IPS-18a (cell line): ENCODE data around the gene RNF214.
"Not testable (repeated sequence)": the region's sequence is repeated elsewhere in the genome, so short reads cannot be mapped to it uniquely, and the experiment has no call there.

Experiments used
- H3K27ac ChIP-seq: one replicate; pipeline ENCODE4 v1.5.1; 2013; ENCODE audit warnings: low read length
- H3K27me3 ChIP-seq: one replicate; pipeline ENCODE4 v1.6.1; 2013; ENCODE audit warnings: mild to moderate bottlenecking, low read length; ENCODE audit not compliant: control insufficient read depth, insufficient read depth
- H3K36me3 ChIP-seq: one replicate; pipeline ENCODE4 v1.6.1; 2013; ENCODE audit warnings: low read depth, low read length; ENCODE audit not compliant: control insufficient read depth
- H3K4me1 ChIP-seq: one replicate; pipeline ENCODE4 v1.6.1; 2013; ENCODE audit warnings: low read depth, low read length; ENCODE audit not compliant: control insufficient read depth
- H3K4me3 ChIP-seq: one replicate; pipeline ENCODE4 v1.5.1; 2013; ENCODE audit warnings: low read length
- H3K9ac ChIP-seq: one replicate; pipeline ENCODE4 v1.6.1; 2013; ENCODE audit warnings: mild to moderate bottlenecking, low read length, moderate library complexity
- H3K9me3 ChIP-seq: one replicate; pipeline ENCODE4 v1.6.1; 2013; ENCODE audit warnings: low read depth, low read length; ENCODE audit not compliant: control insufficient read depth

RNF214 gene

GRCh38 chr11:117232092-117232878 is at the start of gene RNF214:
TSS of gene RNF214 (plus strand) at chr11:117232671. CDS start at chr11:117234273, 1,602 bp downstream.
- Histone ChIP-seq H3K27me3 (no peaks in the 10 kb centered on the region), H3K27ac (peak within 1 kb of the TSS; percentile 59), H3K9me3 (no peaks in the 10 kb centered on the region), H3K9ac (peak within 1 kb of the TSS; percentile 81), H3K4me1 (peaks cover 7% of the 10 kb centered on the region), H3K36me3 (peaks cover 24% of the 10 kb centered on the region), H3K4me3 (peak within 1 kb of the TSS; percentile 97)

GRCh38 chr11:117183178-117183577 is 49.3 kb upstream of the RNF214 start:
- H3K4me1 ChIP-seq: peaks cover 10% of the 10 kb centered on the region
- not testable (repeated sequence) for H3K9me3 ChIP-seq, H3K9ac ChIP-seq, H3K36me3 ChIP-seq, H3K4me3 ChIP-seq, H3K27me3 ChIP-seq, H3K27ac ChIP-seq

- no peak overlapping the region for H3K27ac ChIP-seq
- H3K9ac ChIP-seq: no peak overlapping the region
- no peaks in the 10 kb centered on the region for H3K27me3 ChIP-seq
- H3K36me3 ChIP-seq: no peaks in the 10 kb centered on the region
- H3K4me1 ChIP-seq: peaks cover 10% of the 10 kb centered on the region
- no peak overlapping the region for H3K4me3 ChIP-seq
- H3K9me3 ChIP-seq: no peaks in the 10 kb centered on the region
These were observed 48.6 kb upstream of the RNF214 start for GRCh38 chr11:117183724-117184349.

GRCh38 chr11:117185736-117186430 is 46.6 kb upstream of the RNF214 start:
- Histone ChIP-seq H3K4me1 (peaks cover 2% of the 10 kb centered on the region), H3K9me3 (no peaks in the 10 kb centered on the region), H3K9ac (no peak overlapping the region), H3K27ac (no peak overlapping the region), H3K27me3 (no peaks in the 10 kb centered on the region), H3K4me3 (no peak overlapping the region), H3K36me3 (no peaks in the 10 kb centered on the region)

GRCh38 chr11:117186431-117186761 is 46.1 kb upstream of the RNF214 start:
- no peak overlapping the region for H3K27ac ChIP-seq
- no peak overlapping the region for H3K4me3 ChIP-seq
- no peaks in the 10 kb centered on the region for H3K27me3 ChIP-seq
- no peaks in the 10 kb centered on the region for H3K9me3 ChIP-seq
- H3K36me3 ChIP-seq: no peaks in the 10 kb centered on the region
- no peaks in the 10 kb centered on the region for H3K4me1 ChIP-seq
- H3K9ac ChIP-seq: no peak overlapping the region

GRCh38 chr11:117187007-117187406 is 45.5 kb upstream of the RNF214 start:
- Histone ChIP-seq H3K9me3 (no peaks in the 10 kb centered on the region), H3K27ac (no peak overlapping the region), H3K4me1 (no peaks in the 10 kb centered on the region), H3K36me3 (no peaks in the 10 kb centered on the region), H3K4me3 (no peak overlapping the region), H3K9ac (no peak overlapping the region), H3K27me3 (no peaks in the 10 kb centered on the region)

GRCh38 chr11:117187428-117187798 is 45.1 kb upstream of the RNF214 start:
- Histone ChIP-seq H3K9ac (no peak overlapping the region), H3K4me3 (no peak overlapping the region), H3K27ac (no peak overlapping the region), H3K36me3 (no peaks in the 10 kb centered on the region), H3K27me3 (no peaks in the 10 kb centered on the region), H3K4me1 (no peaks in the 10 kb centered on the region), H3K9me3 (no peaks in the 10 kb centered on the region)

- Histone ChIP-seq H3K9ac (no peak overlapping the region), H3K36me3 (no peaks in the 10 kb centered on the region), H3K4me1 (no peaks in the 10 kb centered on the region)
These were observed 44.5 kb upstream of the RNF214 start for GRCh38 chr11:117187799-117188481.

GRCh38 chr11:117188620-117189081 is 43.8 kb upstream of the RNF214 start:
- no peaks in the 10 kb centered on the region for H3K4me1 ChIP-seq
- no peak overlapping the region for H3K4me3 ChIP-seq
- H3K36me3 ChIP-seq: no peaks in the 10 kb centered on the region
- H3K9ac ChIP-seq: no peak overlapping the region
- H3K9me3 ChIP-seq: no peaks in the 10 kb centered on the region
- H3K27me3 ChIP-seq: no peaks in the 10 kb centered on the region
- H3K27ac ChIP-seq: no peak overlapping the region

More at GRCh38 chr11:117187799-117188481, 44.5 kb upstream of the RNF214 start:
- no peaks in the 10 kb centered on the region for H3K27me3 ChIP-seq
- no peaks in the 10 kb centered on the region for H3K9me3 ChIP-seq
- no peak overlapping the region for H3K4me3 ChIP-seq
- H3K27ac ChIP-seq: no peak overlapping the region

- no peaks in the 10 kb centered on the region for H3K36me3 ChIP-seq
- H3K4me3 ChIP-seq: no peak overlapping the region
- no peaks in the 10 kb centered on the region for H3K4me1 ChIP-seq
- no peak overlapping the region for H3K27ac ChIP-seq
- H3K27me3 ChIP-seq: no peaks in the 10 kb centered on the region
- no peak overlapping the region for H3K9ac ChIP-seq
- H3K9me3 ChIP-seq: no peaks in the 10 kb centered on the region
These were observed 43.1 kb upstream of the RNF214 start for GRCh38 chr11:117189191-117189940.
